Measurements from ENCODE around the gene LNPEP.

LNPEP gene
- total RNA-seq, result 158 to 475 reads per million in 2 experiments

- DNase-seq (ENCODE audit: low read depth), result peak; percentile 91
These were observed at the start of gene LNPEP for GRCh38 chr5:96935559-96936430. TSS of gene LNPEP (plus strand) at chr5:96936080. CDS start at chr5:96936156, 76 bp downstream.

GRCh38 chr5:96893342-96893741 is 42.5 kb upstream of the LNPEP start:
- no peak for DNase-seq (ENCODE audit: low read depth)

GRCh38 chr5:96896276-96896675 is 39.6 kb upstream of the LNPEP start:
- DNase-seq (ENCODE audit: low read depth), result peak; percentile 16

GRCh38 chr5:96896806-96897205 is 39.1 kb upstream of the LNPEP start:
- no peak for DNase-seq (ENCODE audit: low read depth)

GRCh38 chr5:96901384-96901783 is 34.5 kb upstream of the LNPEP start:
- DNase-seq (ENCODE audit: low read depth), result no peak

GRCh38 chr5:96901841-96902240 is 34.0 kb upstream of the LNPEP start:
- no peak for DNase-seq (ENCODE audit: low read depth)

- no peak for DNase-seq (ENCODE audit: low read depth)
These were observed 33.0 kb upstream of the LNPEP start for GRCh38 chr5:96902876-96903275.

GRCh38 chr5:96903300-96903699 is 32.6 kb upstream of the LNPEP start:
- no peak for DNase-seq (ENCODE audit: low read depth)

- no peak for DNase-seq (ENCODE audit: low read depth)
These were observed 31.6 kb upstream of the LNPEP start for GRCh38 chr5:96904054-96904931.

- no peak for DNase-seq (ENCODE audit: low read depth)
These were observed 30.0 kb upstream of the LNPEP start for GRCh38 chr5:96905864-96906263.

- DNase-seq (ENCODE audit: low read depth), result no peak
These were observed 26.9 kb upstream of the LNPEP start for GRCh38 chr5:96909003-96909402.

- no peak for DNase-seq (ENCODE audit: low read depth)
These were observed 26.4 kb upstream of the LNPEP start for GRCh38 chr5:96909435-96909834.

- DNase-seq (ENCODE audit: low read depth), result no peak
These were observed 24.7 kb upstream of the LNPEP start for GRCh38 chr5:96911139-96911538.

- DNase-seq (ENCODE audit: low read depth), result no peak
These were observed 22.6 kb upstream of the LNPEP start for GRCh38 chr5:96913233-96913632.

GRCh38 chr5:96919754-96920197 is 16.1 kb upstream of the LNPEP start:
- no peak for DNase-seq (ENCODE audit: low read depth)

GRCh38 chr5:96920744-96921355 is 15.0 kb upstream of the LNPEP start:
- DNase-seq (ENCODE audit: low read depth), result no peak

- no peak for DNase-seq (ENCODE audit: low read depth)
These were observed 13.2 kb upstream of the LNPEP start for GRCh38 chr5:96922499-96923244.

- DNase-seq (ENCODE audit: low read depth), result no peak
These were observed 11.8 kb upstream of the LNPEP start for GRCh38 chr5:96924016-96924443.

- no peak for DNase-seq (ENCODE audit: low read depth)
These were observed 9.6 kb upstream of the LNPEP start for GRCh38 chr5:96926276-96926675.

GRCh38 chr5:96927008-96927407 is 8.9 kb upstream of the LNPEP start:
- no peak for DNase-seq (ENCODE audit: low read depth)

GRCh38 chr5:96928931-96929708 is 6.8 kb upstream of the LNPEP start:
- no peak for DNase-seq (ENCODE audit: low read depth)

Measured in T follicular helper cell (primary cell).